GM10248 (cell line): ENCODE data around the gene LIME1.
"Not testable (repeated sequence)": the region's sequence is repeated elsewhere in the genome, so short reads cannot be mapped to it uniquely, and the experiment has no call there.

Experiments used
- CTCF ChIA-PET: fragments of 300-600 bp; sonication (Branson Sonifier 250); formaldehyde crosslinking; extraction: SDS; loops from one replicate; lab custom pipeline; 2021; ENCODE audit warnings: antibody characterized with exemption; lab: Yijun Ruan, JAX
- POLR2A ChIA-PET: fragments of 350-650 bp; sonication (Branson Sonifier 250); formaldehyde crosslinking; extraction: SDS; loops from one replicate; lab custom pipeline; 2020; ENCODE audit warnings: antibody characterized with exemption; lab: Yijun Ruan, JAX
- DNase-seq: peaks from one replicate; pipeline ENCODE4 v3.0.0; 2012; ENCODE audit errors: extremely low spot score
- CTCF ChIP-seq: IDR thresholded peaks from 2 replicates; pipeline ENCODE4 v1.5.1; 2012; ENCODE audit warnings: mild to moderate bottlenecking, low read depth; ENCODE audit errors: extremely low read depth, missing control alignments, control extremely low read depth

The LIME1 gene

GRCh38 chr20:63709149-63709527 is 27.3 kb upstream of the LIME1 start:
- ChIA-PET POLR2A (no interaction called here), CTCF (interaction anchor here (1.4 to 4.2 kb wide), 5 partner anchors 8 to 155 kb away, joined by 3 to 21 read pairs (median 14); partner anchors contain the start of gene LIME1)
- no peak for TF ChIP-seq CTCF
- DNase-seq, result peak; percentile 4

GRCh38 chr20:63711085-63711645 is 25.3 kb upstream of the LIME1 start:
- no peak for TF ChIP-seq CTCF
- no peak for DNase-seq
- ChIA-PET POLR2A (no interaction called here), CTCF (interaction anchor here (1.0 kb wide), 1 partner anchor 23 kb away, joined by 4 read pairs; no protein-coding TSS in a partner anchor)

GRCh38 chr20:63712191-63712590 is 24.3 kb upstream of the LIME1 start:
- DNase-seq, result no peak
- POLR2A ChIA-PET, result interaction anchor here (0.7 kb wide), 1 partner anchor 10 kb away, joined by 3 read pairs; no protein-coding TSS in a partner anchor
- CTCF ChIA-PET, result interaction anchor here (0.8 to 1.0 kb wide), 2 partner anchors 9 to 22 kb away, joined by 3 to 4 read pairs; no protein-coding TSS in a partner anchor
- no peak for TF ChIP-seq CTCF

GRCh38 chr20:63714858-63715257 is 21.6 kb upstream of the LIME1 start:
- DNase-seq, result no peak
- CTCF ChIA-PET, result no interaction called here
- POLR2A ChIA-PET, result no interaction called here
- no peak for TF ChIP-seq CTCF

- POLR2A ChIA-PET, result interaction anchor here (0.6 kb wide), 1 partner anchor 323 kb away, joined by 3 read pairs; no protein-coding TSS in a partner anchor
- CTCF ChIA-PET, result interaction anchor here (0.8 kb wide), 1 partner anchor 8 kb away, joined by 4 read pairs; no protein-coding TSS in a partner anchor
- TF ChIP-seq CTCF, result no peak
- DNase-seq, result no peak
These were observed 17.5 kb upstream of the LIME1 start for GRCh38 chr20:63718996-63719395.

- POLR2A ChIA-PET, DNase-seq: not testable (repeated sequence)
- CTCF ChIA-PET, result interaction anchor here (1.4 to 3.4 kb wide), 3 partner anchors 10 to 141 kb away, joined by 3 to 21 read pairs (median 6); partner anchors contain the start of genes ARFRP1 and ZGPAT
These were observed 13.4 kb upstream of the LIME1 start for GRCh38 chr20:63722967-63723622.

- POLR2A ChIA-PET, DNase-seq: not testable (repeated sequence)
- CTCF ChIA-PET, result interaction anchor here (1.2 kb wide), 1 partner anchor 8 kb away, joined by 3 read pairs; no protein-coding TSS in a partner anchor
These were observed 6.2 kb upstream of the LIME1 start for GRCh38 chr20:63730189-63730733.
